Inferior parietal cortex (tissue), 1 donor: ENCODE results near the gene ARHGAP18.

Experiments used
- DNase-seq: peaks from one replicate; pipeline ENCODE4 v3.0.0-alpha.2; 2016; ENCODE audit errors: extremely low spot score

The ARHGAP18 gene

GRCh38 chr6:129692467-129692866 is 17.5 kb downstream of the ARHGAP18 start:
- DNase-seq, result no peak

GRCh38 chr6:129691709-129692108 is 18.3 kb downstream of the ARHGAP18 start:
- DNase-seq, result no peak

GRCh38 chr6:129691043-129691640 is 18.8 kb downstream of the ARHGAP18 start:
- no peak for DNase-seq

- DNase-seq, result no peak
These were observed 22.9 kb downstream of the ARHGAP18 start for GRCh38 chr6:129686941-129687627.

- no peak for DNase-seq
These were observed 24.3 kb downstream of the ARHGAP18 start for GRCh38 chr6:129685662-129686031.

GRCh38 chr6:129684903-129685661 is 24.9 kb downstream of the ARHGAP18 start:
- DNase-seq, result no peak

- no peak for DNase-seq
These were observed 25.6 kb downstream of the ARHGAP18 start for GRCh38 chr6:129684323-129684884.

- DNase-seq, result peak; percentile 58
These were observed 26.2 kb downstream of the ARHGAP18 start for GRCh38 chr6:129683601-129684322.

GRCh38 chr6:129681913-129682205 is 28.1 kb downstream of the ARHGAP18 start:
- DNase-seq, result no peak

GRCh38 chr6:129680633-129681032 is 29.3 kb downstream of the ARHGAP18 start:
- no peak for DNase-seq

- no peak for DNase-seq
These were observed 30.2 kb downstream of the ARHGAP18 start for GRCh38 chr6:129679758-129680157.

GRCh38 chr6:129679275-129679674 is 30.7 kb downstream of the ARHGAP18 start:
- DNase-seq, result no peak

- DNase-seq, result no peak
These were observed 31.5 kb downstream of the ARHGAP18 start for GRCh38 chr6:129678463-129678862.

- DNase-seq, result no peak
These were observed 32.2 kb downstream of the ARHGAP18 start for GRCh38 chr6:129677620-129678325.

- no peak for DNase-seq
These were observed 34.1 kb downstream of the ARHGAP18 start for GRCh38 chr6:129675669-129676472.

GRCh38 chr6:129673748-129674147 is 36.2 kb downstream of the ARHGAP18 start:
- no peak for DNase-seq

GRCh38 chr6:129672881-129673631 is 36.9 kb downstream of the ARHGAP18 start:
- DNase-seq, result no peak

GRCh38 chr6:129672341-129672682 is 37.7 kb downstream of the ARHGAP18 start:
- DNase-seq, result no peak

GRCh38 chr6:129671442-129672340 is 38.3 kb downstream of the ARHGAP18 start:
- DNase-seq, result no peak
